Activated CD8-positive, alpha-beta T cell treated with anti-CD3 and anti-CD28 coated beads for 36 hours (primary cell): ENCODE measurements around the gene NCAM1. TPM values are rescaled to one million over a fixed set of nuclear protein-coding genes. Genes with fewer than 3 reads are reported as not detected.

ENCODE experiments used
- ATAC-seq: fragments of 200-7000 bp; cut with Tn5 transposase; one replicate; pipeline ENCODE4 v1.10.0; 2021; ENCODE audit warnings: mild to moderate bottlenecking, moderate library complexity
- CTCF ChIA-PET: fragments of 350-600 bp; sonication (Branson Sonifier 250); formaldehyde crosslinking; loops from one replicate; lab custom pipeline; 2021; ENCODE audit warnings: antibody characterized with exemption; lab: Charles Lee
- POLR2A ChIA-PET: fragments of 350-600 bp; sonication (Branson Sonifier 250); formaldehyde crosslinking; loops from one replicate; lab custom pipeline; 2021; ENCODE audit warnings: antibody characterized with exemption; lab: Charles Lee
- DNase-seq: peaks from one replicate; pipeline ENCODE4 v3.0.0-alpha.2; 2020
- H3K27ac Mint-ChIP-seq: one replicate; pipeline ENCODE4 v1.8.0; 2021; ENCODE audit warnings: mild to moderate bottlenecking, mixed read lengths
- H3K27me3 Mint-ChIP-seq: one replicate; pipeline ENCODE4 v1.8.0; 2021; ENCODE audit warnings: mixed read lengths
- H3K36me3 Mint-ChIP-seq: one replicate; pipeline ENCODE4 v1.8.0; 2021; ENCODE audit warnings: low read depth, mixed read lengths
- H3K4me1 Mint-ChIP-seq: one replicate; pipeline ENCODE4 v1.8.0; 2021; ENCODE audit warnings: low read depth, mixed read lengths
- H3K4me3 Mint-ChIP-seq: one replicate; pipeline ENCODE4 v1.8.0; 2021; ENCODE audit warnings: mild to moderate bottlenecking, moderate library complexity, mixed read lengths
- H3K9me3 Mint-ChIP-seq: one replicate; pipeline ENCODE4 v1.8.0; 2021; ENCODE audit warnings: mixed read lengths
- CTCF ChIP-seq: fragments of 200-600 bp; IDR thresholded peaks from one replicate; pipeline ENCODE4 v1.8.0; 2022; ENCODE audit warnings: antibody characterized with exemption, mild to moderate bottlenecking
- intact Hi-C: fragments of 100-400 bp; cut with micrococcal nuclease; formaldehyde crosslinking; loops from one replicate; pipeline ENCODE4 v1.10.0; 2022
- total RNA-seq, 2 experiments: library from RNA; stranded (reverse); gene quantifications; one replicate each; pipeline ENCODE4 v1.2.3, GENCODE V29; 2021

NCAM1 gene
- total RNA-seq, 2 experiments from 2014 or later, result 0.47 to 0.56 TPM

GRCh38 chr11:113016905-113017304 lies 55.7 kb downstream of the NCAM1 start:
- Mint-ChIP-seq H3K36me3 (no peaks in the 10 kb centered on the region), H3K4me3 (no peak overlapping the region), H3K27ac (no peak overlapping the region), H3K27me3 (no peaks in the 10 kb centered on the region), H3K4me1 (no peaks in the 10 kb centered on the region), H3K9me3 (no peaks in the 10 kb centered on the region)
- DNase-seq, result no peak
- ATAC-seq, result no peak
- CTCF ChIA-PET, result no interaction called here
- no peak for TF ChIP-seq CTCF
- POLR2A ChIA-PET, result no interaction called here
- intact Hi-C loops, result no loop called here

GRCh38 chr11:113018913-113019312 lies 57.7 kb downstream of the NCAM1 start:
- Mint-ChIP-seq H3K27me3 (no peaks in the 10 kb centered on the region), H3K9me3 (no peaks in the 10 kb centered on the region), H3K4me3 (no peak overlapping the region), H3K27ac (no peak overlapping the region), H3K4me1 (no peaks in the 10 kb centered on the region), H3K36me3 (no peaks in the 10 kb centered on the region)
- ChIA-PET CTCF (no interaction called here), POLR2A (no interaction called here)
- no peak for TF ChIP-seq CTCF
- intact Hi-C loops, result no loop called here
- DNase-seq (no peak), ATAC-seq (no peak)

DNA sequence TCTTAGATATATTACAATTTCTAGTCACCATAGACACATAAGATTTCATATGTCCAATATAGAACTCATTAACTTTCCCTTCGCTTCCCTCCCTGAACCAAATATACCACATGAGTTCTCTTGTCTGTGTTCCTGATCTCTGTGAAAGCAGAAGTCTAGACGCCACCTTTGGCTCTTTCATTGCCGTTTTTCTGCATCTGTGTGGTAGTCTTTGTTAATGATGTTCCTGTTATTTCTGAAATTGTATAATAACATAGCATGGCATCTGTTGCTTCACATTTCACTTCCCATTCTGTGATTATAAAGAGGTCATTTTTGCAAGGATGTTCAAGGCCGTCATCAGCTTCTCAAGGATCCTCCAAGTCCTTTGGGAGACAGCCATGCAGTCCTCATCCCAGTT lies 58.5 kb downstream of the NCAM1 start:
- ATAC-seq, result no peak
- ChIA-PET POLR2A (no interaction called here), CTCF (no interaction called here)
- Mint-ChIP-seq H3K4me3 (no peak overlapping the region), H3K4me1 (no peaks in the 10 kb centered on the region), H3K36me3 (no peaks in the 10 kb centered on the region), H3K27ac (no peak overlapping the region), H3K27me3 (no peaks in the 10 kb centered on the region), H3K9me3 (no peaks in the 10 kb centered on the region)
- TF ChIP-seq CTCF, result no peak
- intact Hi-C loops, result no loop called here
- DNase-seq, result no peak

GRCh38 chr11:113021111-113021510 lies 59.9 kb downstream of the NCAM1 start:
- ATAC-seq (no peak), DNase-seq (no peak)
- ChIA-PET CTCF (no interaction called here), POLR2A (no interaction called here)
- Mint-ChIP-seq H3K4me1 (no peaks in the 10 kb centered on the region), H3K36me3 (no peaks in the 10 kb centered on the region), H3K27me3 (no peaks in the 10 kb centered on the region), H3K9me3 (no peaks in the 10 kb centered on the region), H3K4me3 (no peak overlapping the region), H3K27ac (no peak overlapping the region)
- no peak for TF ChIP-seq CTCF
- intact Hi-C loops, result no loop called here

DNA sequence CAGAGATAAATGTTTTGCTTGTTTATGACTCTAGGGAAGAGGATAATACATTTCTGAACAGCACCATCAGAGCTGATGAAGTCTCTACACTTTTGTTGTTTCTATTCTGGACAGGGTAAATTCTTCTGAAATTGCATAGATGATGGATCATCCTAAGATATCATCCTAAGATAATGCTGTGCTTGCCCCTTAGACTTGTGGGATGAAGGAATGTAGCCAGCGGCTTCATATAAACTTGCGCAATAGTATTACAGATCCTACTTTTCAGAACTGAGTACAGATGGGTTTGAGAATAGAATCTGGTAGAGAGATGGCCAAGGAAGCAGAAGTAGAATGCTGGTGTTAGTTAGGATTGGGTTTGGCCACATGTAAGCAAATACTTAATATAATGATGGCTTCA lies 61.0 kb downstream of the NCAM1 start:
- DNase-seq, result no peak
- CTCF ChIA-PET, result no interaction called here
- Mint-ChIP-seq H3K27ac (no peak overlapping the region), H3K9me3 (no peaks in the 10 kb centered on the region), H3K27me3 (no peaks in the 10 kb centered on the region), H3K4me3 (no peak overlapping the region), H3K36me3 (no peaks in the 10 kb centered on the region), H3K4me1 (no peaks in the 10 kb centered on the region)
- TF ChIP-seq CTCF, result no peak
- POLR2A ChIA-PET, result no interaction called here
- no peak for ATAC-seq
- intact Hi-C loops, result no loop called here
